Stimulated activated CD4-positive, alpha-beta T cell treated with anti-CD3 and anti-CD28 coated beads, Interleukin-12 subunit alpha, Interleukin-12 subunit beta, amount 100 ng/mL, for 48 hours (primary cell): ENCODE measurements around the gene PLEKHA8.

Experiments used
- DNase-seq, 3 donors: peaks; one replicate each; pipeline ENCODE4 v3.0.0-alpha.2; 2020; ENCODE audit warnings: low read depth in 2 of 3, low spot score in 1 of 3

PLEKHA8 gene

DNA sequence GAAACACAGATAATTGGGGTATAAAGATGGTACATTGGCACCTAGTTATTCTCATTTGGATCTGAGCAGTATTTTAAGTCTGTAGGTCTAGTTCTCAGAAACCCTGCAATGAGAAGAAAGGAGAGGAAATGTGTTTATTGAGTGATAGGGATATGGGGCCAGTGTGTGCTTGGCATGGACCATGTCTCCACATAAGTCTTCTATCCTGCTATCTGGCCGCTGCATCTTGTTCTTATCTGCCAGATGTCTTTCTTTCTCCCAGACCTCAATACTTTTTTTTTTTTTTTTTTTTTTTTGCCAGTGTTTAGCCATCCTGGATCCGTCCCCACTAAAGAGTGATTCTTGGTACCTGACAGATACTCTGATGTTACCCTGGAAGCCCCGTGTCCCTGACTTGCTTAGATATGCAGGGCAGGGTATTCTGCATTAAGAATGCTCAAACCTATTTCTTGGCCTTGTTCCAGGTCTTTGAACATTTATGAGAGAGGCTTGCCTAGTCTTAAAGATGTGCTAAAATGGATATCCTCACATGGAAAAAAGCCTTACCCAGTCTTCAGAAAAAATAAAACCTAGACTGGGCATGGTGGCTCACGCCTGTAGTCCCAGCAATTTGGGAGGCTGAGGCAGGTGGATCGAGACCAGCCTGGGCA, 116.6 kb downstream of the PLEKHA8 start:
- DNase-seq: no peak

DNA sequence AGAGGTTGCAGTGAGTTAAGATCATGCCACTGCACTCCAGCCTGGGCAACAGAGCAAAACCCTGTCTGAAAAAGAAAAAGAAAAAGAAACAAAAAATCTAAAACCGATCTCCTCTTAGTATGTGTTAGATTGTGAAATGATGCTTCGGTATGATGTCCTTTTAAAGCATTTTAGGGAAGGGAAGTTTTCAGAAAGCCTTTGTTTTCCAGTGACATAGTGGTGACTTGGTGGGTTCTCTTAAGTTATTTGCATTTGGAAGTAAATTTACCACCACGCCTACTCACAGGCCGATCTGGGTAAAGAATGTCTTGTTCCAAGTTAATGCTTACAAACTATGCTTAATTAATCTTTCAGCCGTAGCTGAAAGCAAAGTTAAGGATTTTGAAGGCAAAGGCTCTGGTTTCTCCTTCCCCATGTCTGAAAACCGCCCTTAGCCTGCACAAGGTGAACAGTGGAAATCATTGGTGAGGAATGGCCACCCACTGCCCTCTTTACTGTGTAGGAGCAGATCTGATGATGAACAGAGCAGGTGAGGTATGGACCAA, 117.3 kb downstream of the PLEKHA8 start:
- no peak for DNase-seq

GRCh38 chr7:30146127-30146612, 118.0 kb downstream of the PLEKHA8 start:
- DNase-seq: no peak

DNA sequence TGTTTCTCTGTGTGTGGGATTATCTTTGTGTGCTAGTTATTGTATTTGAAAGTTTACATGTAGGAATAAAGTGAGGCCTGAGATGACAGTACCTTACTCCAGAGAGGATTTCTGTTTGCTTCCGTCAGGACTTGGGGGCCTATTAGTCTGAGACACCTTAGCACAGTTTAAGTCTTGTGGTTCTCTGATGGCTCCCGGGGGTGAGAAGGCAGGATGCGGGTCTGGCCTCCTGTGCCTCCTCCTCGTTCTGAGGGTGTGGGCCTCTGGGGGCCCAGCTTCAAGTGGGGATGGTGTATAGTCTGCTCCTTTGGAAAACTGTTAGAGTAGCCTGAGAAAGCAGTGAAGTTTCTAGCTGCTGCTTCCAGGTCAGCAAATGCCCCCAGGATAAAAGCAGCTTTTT, 119.0 kb downstream of the PLEKHA8 start:
- no peak for DNase-seq

- no peak for DNase-seq
These were observed 119.6 kb downstream of the PLEKHA8 start for GRCh38 chr7:30147785-30148184.

GRCh38 chr7:30148426-30148825, 120.2 kb downstream of the PLEKHA8 start:
- no peak for DNase-seq

DNA sequence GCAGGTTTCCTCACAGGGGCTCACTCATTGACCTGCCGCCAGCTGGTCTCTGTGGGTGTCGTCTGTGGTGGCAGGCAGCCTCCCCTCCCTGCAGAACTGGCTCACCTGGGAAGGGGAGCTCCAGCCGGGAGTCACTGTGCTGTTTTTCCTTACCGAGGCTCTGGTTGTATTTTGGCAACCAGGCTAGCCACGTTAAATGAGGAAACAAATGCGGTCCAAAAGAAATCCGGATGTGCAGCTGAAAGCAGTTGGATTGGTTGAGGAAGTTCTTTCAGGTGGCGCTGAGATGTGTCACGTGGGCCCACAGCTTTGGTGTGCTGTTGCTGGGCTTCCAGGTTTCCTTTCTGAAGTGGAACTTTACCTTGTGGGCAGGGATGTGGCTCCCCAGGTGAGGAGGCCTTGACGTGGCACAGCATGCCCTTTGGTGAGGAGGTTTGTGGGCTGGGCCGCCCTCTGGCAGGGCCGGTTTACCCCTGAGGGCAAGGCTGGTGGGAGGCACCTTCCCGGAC, 120.8 kb downstream of the PLEKHA8 start:
- no peak for DNase-seq

- no peak for DNase-seq
These were observed 121.5 kb downstream of the PLEKHA8 start for GRCh38 chr7:30149640-30150272.

DNA sequence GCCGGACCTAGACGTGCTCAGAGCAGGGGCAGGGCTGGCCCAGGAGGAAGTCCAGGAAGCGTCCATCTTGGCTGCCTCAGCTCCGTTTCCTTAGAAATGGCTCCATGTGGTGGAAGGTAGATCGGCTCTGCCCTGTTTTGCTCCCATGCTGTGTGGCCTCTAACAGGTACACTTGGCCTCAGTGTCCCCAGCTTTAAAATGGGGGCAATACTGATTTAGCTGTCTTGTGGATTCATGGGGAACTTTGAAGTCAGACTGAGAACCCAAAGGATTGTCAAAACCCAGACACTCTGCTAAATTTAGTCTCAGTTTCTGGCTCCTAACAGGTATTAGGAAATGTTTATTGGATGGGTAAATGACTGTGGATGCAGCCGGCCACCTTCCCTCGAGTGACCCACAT, 122.5 kb downstream of the PLEKHA8 start:
- DNase-seq: no peak

DNA sequence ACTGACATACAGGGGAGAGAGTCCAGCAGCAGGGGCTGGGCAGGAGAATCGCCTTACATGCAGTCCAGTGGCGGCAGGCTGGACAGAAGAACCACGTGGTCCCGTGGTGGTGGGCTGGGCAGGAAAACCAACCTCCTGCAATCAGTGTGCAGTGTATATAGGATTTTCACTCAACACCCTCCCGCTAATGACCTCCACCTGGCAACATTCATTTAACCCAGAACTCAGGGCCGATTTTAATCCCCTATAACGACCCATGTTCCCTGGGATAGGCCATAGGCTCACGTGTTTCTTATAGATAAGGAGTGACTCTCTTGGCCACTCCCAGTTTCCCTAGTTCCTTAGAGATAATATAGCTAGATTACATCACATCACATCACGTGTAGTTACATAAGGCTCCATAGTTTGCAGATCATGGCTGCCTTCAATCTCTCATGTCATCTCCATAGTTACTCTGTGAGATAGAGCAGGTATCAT, 125.9 kb downstream of the PLEKHA8 start:
- DNase-seq: no peak

- DNase-seq: no peak
These were observed 127.3 kb downstream of the PLEKHA8 start for GRCh38 chr7:30155481-30155880.

- DNase-seq: no peak
These were observed 129.0 kb downstream of the PLEKHA8 start for GRCh38 chr7:30157204-30157603.

- no peak for DNase-seq
These were observed 131.0 kb downstream of the PLEKHA8 start for GRCh38 chr7:30159163-30159562.

DNA sequence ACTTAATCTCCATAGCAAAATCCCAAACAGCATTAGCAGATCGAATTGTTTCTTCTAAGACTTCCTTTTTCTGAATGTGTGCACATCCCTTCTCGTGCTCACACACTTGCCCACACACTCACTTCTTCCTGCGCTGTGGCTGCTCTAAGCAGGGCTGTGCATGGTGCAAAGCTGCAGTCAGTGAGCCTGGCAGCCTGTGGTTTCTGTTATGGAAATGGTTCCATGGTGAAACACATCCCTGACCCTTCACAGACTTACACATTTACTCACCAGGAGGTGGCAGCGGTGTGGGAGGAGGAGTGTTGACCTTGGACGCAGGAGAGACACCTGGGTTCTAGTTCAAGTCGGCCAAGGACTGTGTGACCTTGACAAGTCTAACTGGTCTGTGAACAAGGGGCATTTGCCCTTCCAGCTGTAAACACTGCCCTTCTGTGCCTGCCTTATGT, 131.5 kb downstream of the PLEKHA8 start:
- DNase-seq: no peak

GRCh38 chr7:30160329-30160728, 132.1 kb downstream of the PLEKHA8 start:
- no peak for DNase-seq

DNA sequence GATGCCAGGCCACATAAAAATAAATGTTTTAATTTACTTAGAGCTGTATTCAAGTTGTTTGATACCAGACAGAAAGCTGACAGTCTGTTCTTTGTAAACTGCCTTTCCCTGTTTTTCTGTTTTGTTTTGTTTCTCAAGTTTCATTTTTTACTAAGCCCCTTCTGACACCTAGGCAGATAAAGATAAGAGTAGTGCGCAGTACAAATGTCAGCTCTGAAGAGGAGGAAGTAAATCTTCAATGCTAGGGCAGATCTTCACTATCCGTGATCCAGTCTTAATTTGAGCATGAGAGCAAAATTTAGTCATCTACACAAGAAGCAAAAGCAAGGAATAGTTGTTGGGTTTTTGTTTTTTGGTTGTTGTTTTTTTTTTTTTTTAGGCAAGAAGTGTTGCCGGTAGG, 133.9 kb downstream of the PLEKHA8 start:
- no peak for DNase-seq

DNA sequence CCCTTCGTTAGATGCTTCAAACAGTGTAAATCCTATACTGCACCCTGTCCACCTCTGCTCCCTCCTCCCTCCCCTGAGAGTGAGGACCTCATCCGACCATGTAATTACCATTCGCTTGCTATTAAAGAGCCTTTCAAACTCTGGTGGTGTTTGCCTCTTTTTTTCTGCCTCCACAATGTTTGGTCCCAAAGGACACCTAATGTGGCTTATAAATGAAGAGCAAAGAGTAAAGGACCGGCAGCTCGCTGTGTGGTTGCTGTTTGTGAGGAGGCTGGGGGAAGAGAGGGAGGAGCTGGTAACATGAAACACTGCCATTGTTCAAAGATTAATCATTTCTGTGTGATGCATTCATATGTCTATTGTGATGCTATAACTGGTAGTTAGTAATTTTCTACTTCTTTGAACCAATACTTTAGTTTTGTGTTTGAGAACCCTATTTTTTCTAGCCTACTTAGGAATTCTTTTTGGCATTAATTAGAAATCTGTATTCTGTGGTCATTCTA, 134.5 kb downstream of the PLEKHA8 start:
- no peak for DNase-seq

DNA sequence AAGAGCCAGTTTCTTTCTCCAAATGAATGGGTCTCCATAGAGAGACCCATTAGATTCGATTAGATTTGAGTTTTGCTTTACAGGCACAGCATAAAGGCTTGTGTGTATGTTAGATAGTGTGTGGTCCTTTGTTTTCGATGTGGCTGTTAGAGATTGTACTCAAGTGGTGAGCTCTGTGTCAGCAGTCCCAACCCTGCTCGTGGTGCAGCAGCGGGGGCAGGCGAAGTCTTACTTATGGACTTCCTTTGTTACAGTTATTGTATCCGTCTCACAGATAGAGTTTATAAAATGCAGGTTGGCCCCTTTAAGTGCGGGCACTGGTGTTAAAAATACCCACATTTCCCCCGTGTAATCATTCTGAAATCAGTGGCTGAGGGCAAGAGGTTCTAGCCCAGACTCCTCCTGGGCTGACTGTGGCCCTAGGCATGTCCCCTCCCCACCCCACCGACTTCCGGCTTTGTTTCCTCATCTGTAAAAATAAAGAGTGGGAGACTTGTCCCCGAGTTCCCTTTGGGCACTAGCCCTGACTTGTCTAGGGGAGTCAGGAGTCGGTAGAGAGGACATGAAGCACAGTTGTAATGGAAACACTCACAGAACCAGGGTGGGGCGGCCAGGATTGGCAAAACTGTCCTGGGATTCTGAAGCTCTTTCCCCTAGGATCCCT, 135.2 kb downstream of the PLEKHA8 start:
- DNase-seq: no peak

DNA sequence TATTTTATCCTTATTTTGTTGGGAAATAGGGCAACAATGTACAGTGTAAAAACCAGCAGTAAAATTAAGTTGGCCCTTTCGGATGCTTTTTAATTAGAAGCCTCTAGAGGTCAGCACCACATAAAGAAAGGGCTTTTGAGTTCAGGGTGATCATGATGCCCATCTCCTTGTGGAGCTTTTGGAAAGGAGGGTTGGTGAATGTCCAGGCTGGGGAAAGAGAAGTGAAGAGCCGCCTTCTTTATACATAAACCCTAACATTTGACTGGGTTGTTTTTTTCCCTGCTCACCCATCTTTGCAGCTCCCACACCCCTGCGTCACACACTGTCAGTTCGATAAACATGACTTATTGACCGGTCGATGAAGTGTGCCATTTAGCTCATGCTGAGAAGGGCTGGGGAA, 136.4 kb downstream of the PLEKHA8 start:
- no peak for DNase-seq

DNA sequence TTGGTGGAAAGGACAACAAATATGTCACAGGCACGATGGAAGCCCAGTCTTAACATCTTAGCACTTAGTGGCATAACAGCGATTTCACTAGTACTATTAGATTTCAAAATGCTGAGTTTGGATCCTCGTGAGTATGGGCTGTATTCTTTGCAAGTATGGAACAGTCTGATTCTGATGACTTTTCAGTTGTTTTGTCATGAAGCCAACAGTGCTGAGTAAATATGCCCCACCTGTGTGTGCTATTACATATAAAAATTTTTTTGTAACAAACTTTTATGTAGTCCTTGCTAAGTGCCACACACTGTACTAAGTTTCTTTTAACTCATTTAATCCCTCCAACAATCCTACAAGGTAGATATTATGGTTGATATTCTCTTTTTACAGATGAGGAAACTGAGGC, 137.4 kb downstream of the PLEKHA8 start:
- DNase-seq: no peak

DNA sequence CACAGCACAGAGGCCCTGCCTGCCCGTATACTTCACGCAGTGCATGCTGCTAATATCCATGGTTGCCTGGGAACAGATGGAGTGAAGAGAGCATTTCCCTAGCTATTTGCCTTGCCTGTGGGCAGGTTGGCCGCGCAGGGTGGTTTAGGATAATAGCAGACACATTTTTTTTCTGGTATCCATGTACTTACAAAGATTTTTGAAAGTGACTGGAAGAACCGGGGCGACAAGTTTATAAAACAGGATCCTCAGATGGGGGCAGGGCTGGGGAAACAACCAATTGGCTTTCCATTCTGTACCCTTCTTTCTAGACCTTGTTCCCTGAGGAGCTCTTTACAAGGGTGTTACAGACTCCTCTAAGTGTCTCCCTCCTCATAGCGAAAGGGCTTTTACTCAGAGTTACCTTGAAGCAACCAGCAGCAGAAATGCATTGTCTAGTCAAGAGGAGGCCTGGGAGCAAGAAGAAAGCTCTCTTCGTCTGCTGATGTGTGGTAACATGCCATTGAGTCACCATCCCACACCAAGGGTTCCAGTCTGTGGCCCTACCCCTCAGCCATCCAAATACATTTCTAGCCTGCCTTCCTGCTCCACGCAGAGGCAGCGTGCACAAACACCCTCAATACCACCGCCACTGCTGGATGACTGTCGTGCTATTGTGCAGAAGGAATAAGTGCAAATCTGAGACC, 138.1 kb downstream of the PLEKHA8 start:
- no peak for DNase-seq
